GM12865 (cell line): ENCODE measurements around the gene ANKRD33.

Source experiments
- DNase-seq: peaks from one replicate; pipeline ENCODE4 v3.0.0; 2010; ENCODE audit warnings: low read depth
- H3K4me3 ChIP-seq: 2 replicates; pipeline ENCODE4 v1.5.1; 2011; ENCODE audit warnings: mild to moderate bottlenecking, low read depth, low read length, control low read depth
- TF ChIP-seq, protein P1 (sequence below): IDR thresholded peaks from 2 replicates; pipeline ENCODE4 v1.5.1; 2011; ENCODE audit warnings: low read length, control low read depth, low read depth, inconsistent platforms; ENCODE audit not compliant: insufficient read depth; ENCODE audit errors: missing control alignments

Gene ANKRD33

DNA sequence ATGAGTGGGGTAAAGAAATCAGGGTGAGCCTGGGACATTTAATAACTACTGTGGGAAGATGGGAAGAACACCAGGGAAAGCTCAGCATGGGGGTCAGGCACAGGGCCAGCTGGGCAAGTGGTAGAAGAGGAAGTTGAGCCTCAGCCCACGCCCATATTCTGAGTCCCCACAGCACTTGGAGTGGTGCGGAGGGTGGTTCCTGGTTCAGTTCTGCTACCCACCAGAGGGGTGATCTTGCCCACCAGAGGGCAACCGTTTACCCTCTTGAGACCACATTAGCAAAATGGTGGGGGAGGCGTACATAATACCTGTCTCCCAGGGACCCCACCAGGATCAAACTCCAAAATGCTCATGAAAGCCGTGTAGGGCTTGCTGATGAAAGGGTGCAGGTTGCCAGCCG lies 16.8 kb upstream of the ANKRD33 start:
- no peak overlapping the region for H3K4me3 ChIP-seq
- TF ChIP-seq, protein P1, sequence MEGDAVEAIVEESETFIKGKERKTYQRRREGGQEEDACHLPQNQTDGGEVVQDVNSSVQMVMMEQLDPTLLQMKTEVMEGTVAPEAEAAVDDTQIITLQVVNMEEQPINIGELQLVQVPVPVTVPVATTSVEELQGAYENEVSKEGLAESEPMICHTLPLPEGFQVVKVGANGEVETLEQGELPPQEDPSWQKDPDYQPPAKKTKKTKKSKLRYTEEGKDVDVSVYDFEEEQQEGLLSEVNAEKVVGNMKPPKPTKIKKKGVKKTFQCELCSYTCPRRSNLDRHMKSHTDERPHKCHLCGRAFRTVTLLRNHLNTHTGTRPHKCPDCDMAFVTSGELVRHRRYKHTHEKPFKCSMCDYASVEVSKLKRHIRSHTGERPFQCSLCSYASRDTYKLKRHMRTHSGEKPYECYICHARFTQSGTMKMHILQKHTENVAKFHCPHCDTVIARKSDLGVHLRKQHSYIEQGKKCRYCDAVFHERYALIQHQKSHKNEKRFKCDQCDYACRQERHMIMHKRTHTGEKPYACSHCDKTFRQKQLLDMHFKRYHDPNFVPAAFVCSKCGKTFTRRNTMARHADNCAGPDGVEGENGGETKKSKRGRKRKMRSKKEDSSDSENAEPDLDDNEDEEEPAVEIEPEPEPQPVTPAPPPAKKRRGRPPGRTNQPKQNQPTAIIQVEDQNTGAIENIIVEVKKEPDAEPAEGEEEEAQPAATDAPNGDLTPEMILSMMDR = no peak
- DNase-seq = no peak

DNA sequence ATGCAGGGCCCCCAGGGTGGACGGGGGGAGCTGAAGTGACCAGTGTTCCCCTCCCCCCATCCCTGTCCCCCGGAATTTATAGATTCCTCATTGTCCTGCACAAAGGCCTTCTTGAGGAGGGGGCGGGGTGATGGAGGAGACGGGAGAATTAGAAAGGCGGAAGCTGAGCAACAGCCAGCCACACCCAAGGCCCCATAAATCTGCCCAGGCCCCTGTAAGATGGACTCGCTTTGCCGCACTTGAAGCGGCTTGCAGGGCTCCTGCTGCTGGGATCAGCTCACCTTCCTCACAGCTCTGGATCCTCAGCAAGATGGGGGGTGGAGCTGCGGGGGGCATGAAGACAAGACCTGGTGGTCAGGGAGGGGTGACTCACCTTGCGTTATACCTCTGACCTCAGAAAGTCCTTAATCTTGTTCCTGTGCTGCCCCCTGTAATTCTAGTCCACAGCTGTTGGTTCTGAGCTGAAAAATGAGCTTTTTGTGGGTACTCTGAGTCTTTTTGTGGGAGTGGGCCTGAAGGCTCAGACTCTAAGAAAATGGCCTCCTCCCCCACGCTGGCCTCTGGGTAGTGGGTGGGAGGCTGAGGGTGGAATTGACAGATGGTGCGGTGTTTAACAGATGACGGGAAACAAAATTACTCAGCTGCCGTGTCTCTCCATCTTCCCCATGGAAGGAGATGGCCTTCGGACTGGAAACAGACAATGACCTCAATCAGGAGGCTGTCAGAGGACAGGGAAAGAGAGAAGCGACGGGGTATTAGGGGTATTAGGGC lies 15.8 kb upstream of the ANKRD33 start:
- H3K4me3 ChIP-seq = no peak overlapping the region
- TF ChIP-seq, protein P1 = no peak
- no peak for DNase-seq

DNA sequence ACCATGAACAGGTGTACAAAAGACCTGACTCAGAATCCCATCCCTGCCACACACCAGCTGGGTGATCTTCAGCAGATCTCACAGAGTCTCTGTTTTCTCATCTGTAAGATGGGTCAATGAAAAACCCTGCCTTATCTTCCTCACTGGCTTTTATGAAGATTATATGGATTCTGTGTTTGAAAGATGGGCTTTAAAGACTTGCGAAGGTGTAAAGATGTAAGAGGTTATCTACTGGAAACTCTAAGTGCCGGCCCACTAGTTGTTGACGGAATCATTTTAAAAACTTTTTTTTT lies 15.3 kb upstream of the ANKRD33 start:
- no peak for DNase-seq
- no peak overlapping the region for H3K4me3 ChIP-seq
- TF ChIP-seq, protein P1 = no peak

DNA sequence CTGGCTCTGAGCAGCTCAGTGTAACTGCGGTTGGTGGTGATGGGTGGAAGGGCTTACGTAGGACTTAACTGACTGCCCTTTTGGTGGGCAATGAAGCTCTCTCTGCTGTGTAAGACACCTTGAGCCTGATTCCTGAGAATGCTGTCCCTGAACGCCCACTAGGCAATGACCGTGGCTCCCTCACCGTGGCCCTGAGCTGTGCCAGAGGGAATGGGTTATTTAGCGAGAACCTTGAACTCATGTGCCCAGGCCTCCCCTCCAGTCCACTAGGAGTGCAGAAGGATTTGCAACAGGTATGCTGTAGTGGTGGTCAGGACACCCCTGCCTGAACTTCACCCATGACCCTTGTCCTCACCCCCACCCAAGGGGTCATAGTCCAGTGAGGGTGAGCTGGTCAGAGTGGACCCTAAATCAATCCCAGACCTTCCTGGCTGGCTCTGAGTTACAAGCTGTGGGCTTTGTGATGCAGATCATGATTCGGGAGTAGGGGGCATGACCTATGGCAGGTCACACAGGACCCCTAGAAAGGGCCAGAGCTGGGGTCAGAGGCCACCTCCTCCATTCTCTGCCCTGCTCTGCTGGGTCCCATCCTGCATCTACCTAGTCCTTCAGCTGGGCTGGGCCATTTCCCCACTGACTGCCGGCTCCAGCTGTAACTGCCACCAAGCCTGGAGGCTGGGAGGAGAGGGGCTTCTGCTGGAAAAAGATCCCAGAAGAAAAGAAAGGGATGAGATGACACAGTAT lies 14.5 kb upstream of the ANKRD33 start:
- TF ChIP-seq, protein P1 = no peak
- no peak overlapping the region for H3K4me3 ChIP-seq
- DNase-seq = no peak

DNA sequence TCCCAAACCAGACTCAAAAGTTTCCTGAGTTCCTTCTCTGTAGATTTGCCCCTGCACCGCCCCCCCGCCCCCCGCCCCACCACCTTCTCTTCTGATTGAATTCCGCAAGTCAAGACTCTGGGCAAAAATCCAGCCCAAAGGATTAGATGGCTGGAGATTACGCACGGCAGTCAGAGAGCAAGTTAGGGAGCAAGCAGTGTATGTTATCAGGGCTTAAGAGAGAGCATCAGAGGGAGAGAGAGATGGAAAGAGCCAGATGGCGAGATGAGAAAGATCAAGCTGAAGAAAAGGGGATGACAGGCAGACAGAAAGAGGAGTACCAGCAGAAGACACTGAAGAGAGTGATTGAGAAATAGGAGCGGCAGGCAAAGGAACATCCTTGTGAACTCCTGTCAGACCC lies 13.9 kb upstream of the ANKRD33 start:
- H3K4me3 ChIP-seq = no peak overlapping the region
- no peak for DNase-seq
- TF ChIP-seq, protein P1 = no peak

DNA sequence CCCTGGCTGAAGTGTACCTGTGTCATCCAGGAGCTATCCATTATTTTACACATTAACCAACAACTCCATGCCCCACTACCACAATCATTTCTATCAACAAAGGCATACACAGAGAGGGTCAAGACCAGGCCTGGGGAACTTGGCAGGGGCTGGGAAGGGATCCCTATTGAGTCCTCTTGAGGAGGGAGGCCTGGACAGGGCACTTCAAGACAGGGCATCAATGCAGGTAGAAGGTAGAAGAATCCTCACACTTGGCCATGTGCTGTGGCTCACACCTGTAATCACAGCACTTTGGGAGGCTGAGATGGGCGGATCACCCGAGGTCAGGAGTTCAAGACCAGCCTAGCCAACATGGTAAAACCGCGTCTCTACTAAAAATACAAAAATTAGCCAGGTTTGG lies 13.4 kb upstream of the ANKRD33 start:
- no peak overlapping the region for H3K4me3 ChIP-seq
- DNase-seq = no peak
- TF ChIP-seq, protein P1 = no peak
